GM13976 (cell line): ENCODE results near the gene DNAJB11.

Experiments used
- DNase-seq: peaks from one replicate; pipeline ENCODE4 v3.0.0; 2012; ENCODE audit warnings: low spot score
- CTCF ChIP-seq: IDR thresholded peaks from 2 replicates; pipeline ENCODE4 v1.5.1; 2012; ENCODE audit warnings: borderline replicate concordance, mild to moderate bottlenecking; ENCODE audit not compliant: insufficient read depth; ENCODE audit errors: extremely low read depth, missing control alignments, control extremely low read depth
- in situ Hi-C: fragments of 300-500 bp; cut with MboI; formaldehyde crosslinking; loops from one replicate; pipeline ENCODE4 v1.12.0; 2022; ENCODE audit warnings: low sequenced_read_pairs, mixed read lengths, inconsistent platforms; ENCODE audit not compliant: unreplicated experiment

DNAJB11 gene

GRCh38 chr3:186608624-186609215 lies 38.2 kb downstream of the DNAJB11 start:
- no peak for DNase-seq
- in situ Hi-C loops: no loop called here

GRCh38 chr3:186609247-186609868 lies 38.8 kb downstream of the DNAJB11 start:
- peak; percentile 48 for DNase-seq
- TF ChIP-seq CTCF: peak; percentile 27
- in situ Hi-C loops: no loop called here

More at GRCh38 chr3:186608624-186609215, 38.2 kb downstream of the DNAJB11 start:
- TF ChIP-seq CTCF: no peak

GRCh38 chr3:186612065-186612464 lies 41.5 kb downstream of the DNAJB11 start:
- TF ChIP-seq CTCF: no peak
- in situ Hi-C loops: no loop called here
- no peak for DNase-seq

- in situ Hi-C loops: no loop called here
- no peak for DNase-seq
These were observed 42.5 kb downstream of the DNAJB11 start, which contains the start of gene AHSG for GRCh38 chr3:186612721-186613636. Gene AHSG (plus strand): TSS chr3:186613060. CDS start chr3:186613142, 82 bp downstream.

GRCh38 chr3:186613637-186614265 lies 43.2 kb downstream of the DNAJB11 start:
- no peak for TF ChIP-seq CTCF
- in situ Hi-C loops: no loop called here
- no peak for DNase-seq

More at GRCh38 chr3:186612721-186613636, 42.5 kb downstream of the DNAJB11 start, which contains the start of gene AHSG:
- TF ChIP-seq CTCF: no peak

GRCh38 chr3:186614266-186614596 lies 43.7 kb downstream of the DNAJB11 start:
- DNase-seq: no peak
- in situ Hi-C loops: no loop called here
- no peak for TF ChIP-seq CTCF
